ENCODE data around the gene STK32B.

DNA sequence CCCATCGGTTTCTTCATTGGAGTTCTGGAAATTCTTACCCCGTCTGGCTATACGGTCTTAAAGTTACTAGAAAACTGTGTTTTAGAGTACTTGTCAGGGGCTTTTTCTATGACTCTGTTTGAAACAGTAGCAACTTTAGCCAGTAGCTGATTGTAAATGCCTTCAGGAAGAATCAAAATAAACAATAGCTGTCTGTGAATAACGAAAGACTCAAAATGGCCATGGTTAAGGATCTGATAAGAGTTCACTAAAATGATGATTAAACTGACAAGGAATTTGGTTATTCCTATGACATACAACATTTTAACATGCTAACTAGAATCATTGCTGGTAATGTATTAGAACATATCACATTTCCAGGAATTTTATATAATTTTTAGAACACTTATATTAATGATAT, 466.1 kb downstream of the STK32B start:
- no peak for TF ChIP-seq EZH2phosphoT487 (IDR thresholded peaks at IDR 0.05; ENCODE audit: borderline replicate concordance)
- TF ChIP-seq, protein P1, sequence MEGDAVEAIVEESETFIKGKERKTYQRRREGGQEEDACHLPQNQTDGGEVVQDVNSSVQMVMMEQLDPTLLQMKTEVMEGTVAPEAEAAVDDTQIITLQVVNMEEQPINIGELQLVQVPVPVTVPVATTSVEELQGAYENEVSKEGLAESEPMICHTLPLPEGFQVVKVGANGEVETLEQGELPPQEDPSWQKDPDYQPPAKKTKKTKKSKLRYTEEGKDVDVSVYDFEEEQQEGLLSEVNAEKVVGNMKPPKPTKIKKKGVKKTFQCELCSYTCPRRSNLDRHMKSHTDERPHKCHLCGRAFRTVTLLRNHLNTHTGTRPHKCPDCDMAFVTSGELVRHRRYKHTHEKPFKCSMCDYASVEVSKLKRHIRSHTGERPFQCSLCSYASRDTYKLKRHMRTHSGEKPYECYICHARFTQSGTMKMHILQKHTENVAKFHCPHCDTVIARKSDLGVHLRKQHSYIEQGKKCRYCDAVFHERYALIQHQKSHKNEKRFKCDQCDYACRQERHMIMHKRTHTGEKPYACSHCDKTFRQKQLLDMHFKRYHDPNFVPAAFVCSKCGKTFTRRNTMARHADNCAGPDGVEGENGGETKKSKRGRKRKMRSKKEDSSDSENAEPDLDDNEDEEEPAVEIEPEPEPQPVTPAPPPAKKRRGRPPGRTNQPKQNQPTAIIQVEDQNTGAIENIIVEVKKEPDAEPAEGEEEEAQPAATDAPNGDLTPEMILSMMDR (conservative IDR thresholded peaks at IDR 0.05; ENCODE audit: low read length) = no peak

All from Loucy (cell line).